ENCODE results near the gene SLC28A3. TPM values are rescaled to one million over a fixed set of nuclear protein-coding genes. Genes with fewer than 3 reads are reported as not detected.

The SLC28A3 gene
- total and polyA plus RNA-seq, 4 experiments from 2014 or later = not detected

GRCh38 chr9:84270847-84271530 lies 69.6 kb downstream of the SLC28A3 start:
- no peak for DNase-seq
- Histone ChIP-seq H3K9me3 (ENCODE audit: control insufficient read depth in 1 of 2, low read length in 2 of 2) (no peaks in the 10 kb centered on the region), H3K27ac (ENCODE audit: low read depth, low read length) (no peak overlapping the region), H3K27me3 (ENCODE audit: insufficient read depth, low read length) (no peaks in the 10 kb centered on the region), H3K4me1 (ENCODE audit: insufficient read depth, low read length) (peaks cover 3% of the 10 kb centered on the region), H3K4me3 (ENCODE audit: low read length in 2 of 2) (no peak overlapping the region), H3K36me3 (ENCODE audit: insufficient read depth, low read length) (no peaks in the 10 kb centered on the region)
- H3K36me3 Mint-ChIP-seq = no peaks in the 10 kb centered on the region
- H3K9me3 Mint-ChIP-seq = no peaks in the 10 kb centered on the region
- peaks cover 9 to 16% of the 10 kb centered on the region in 2 donors for H3K27me3 Mint-ChIP-seq
- POLR2A ChIA-PET (ENCODE audit: partially characterized antibody) = no interaction called here
- no peak overlapping the region for H3K27ac Mint-ChIP-seq
- intact Hi-C loops (cut with micrococcal nuclease) = no loop called here
- CTCF ChIA-PET (ENCODE audit: partially characterized antibody) = interaction anchor here (2.3 kb wide), 1 partner anchor 10 kb away, joined by 9 read pairs; no protein-coding TSS in a partner anchor
- H3K4me3 Mint-ChIP-seq = peak overlapping the region in 5 of 8 donors; percentile 7 to 55 (median 23)
- H3K4me1 Mint-ChIP-seq = peaks cover 4 to 12% (median 7%) of the 10 kb centered on the region in 4 donors

- H3K27me3 Mint-ChIP-seq = peaks cover 1 to 6% of the 10 kb centered on the region in 2 donors
- ChIA-PET POLR2A (ENCODE audit: partially characterized antibody) (no interaction called here), CTCF (ENCODE audit: partially characterized antibody) (interaction anchor here (1.1 to 1.6 kb wide), 2 partner anchors 15 to 50 kb away, joined by 3 read pairs; no protein-coding TSS in a partner anchor)
- no peaks in the 10 kb centered on the region for H3K27me3 ChIP-seq (ENCODE audit: insufficient read depth, low read length)
- no peak overlapping the region for H3K27ac ChIP-seq (ENCODE audit: low read depth, low read length)
- H3K36me3 ChIP-seq (ENCODE audit: insufficient read depth, low read length) = no peaks in the 10 kb centered on the region
- peak overlapping the region in 6 of 8 donors; percentile 12 to 68 (median 46) for H3K4me3 Mint-ChIP-seq
- intact Hi-C loops (cut with micrococcal nuclease) = no loop called here
- H3K9me3 Mint-ChIP-seq = no peaks in the 10 kb centered on the region
- no peak overlapping the region for H3K4me3 ChIP-seq (ENCODE audit: low read length in 2 of 2)
- peaks cover 3 to 7% (median 6%) of the 10 kb centered on the region in 4 donors for H3K4me1 Mint-ChIP-seq
- peak overlapping the region in 4 of 7 donors; percentile 13 to 91 (median 64) for H3K27ac Mint-ChIP-seq
- no peaks in the 10 kb centered on the region for H3K36me3 Mint-ChIP-seq
- no peaks in the 10 kb centered on the region for H3K9me3 ChIP-seq (ENCODE audit: control insufficient read depth in 1 of 2, low read length in 2 of 2)
- H3K4me1 ChIP-seq (ENCODE audit: insufficient read depth, low read length) = peaks cover 4% of the 10 kb centered on the region
- no peak for DNase-seq
Observed at GRCh38 chr9:84266087-84266561, 74.4 kb downstream of the SLC28A3 start.

GRCh38 chr9:84264307-84265029 lies 76.1 kb downstream of the SLC28A3 start:
- ChIA-PET CTCF (ENCODE audit: partially characterized antibody) (interaction anchor here (1.2 to 2.1 kb wide), 4 partner anchors 9 to 328 kb away, joined by 3 to 12 read pairs (median 8); no protein-coding TSS in a partner anchor), POLR2A (ENCODE audit: partially characterized antibody) (no interaction called here)
- peaks cover 2 to 4% of the 10 kb centered on the region in 2 donors for H3K27me3 Mint-ChIP-seq
- H3K4me3 ChIP-seq (ENCODE audit: low read length in 2 of 2) = no peak overlapping the region
- peaks cover 5 to 9% (median 6%) of the 10 kb centered on the region in 4 donors for H3K4me1 Mint-ChIP-seq
- H3K4me1 ChIP-seq (ENCODE audit: insufficient read depth, low read length) = peaks cover 4% of the 10 kb centered on the region
- H3K27ac ChIP-seq (ENCODE audit: low read depth, low read length) = no peak overlapping the region
- H3K9me3 ChIP-seq (ENCODE audit: control insufficient read depth in 1 of 2, low read length in 2 of 2) = no peaks in the 10 kb centered on the region
- H3K27me3 ChIP-seq (ENCODE audit: insufficient read depth, low read length) = no peaks in the 10 kb centered on the region
- intact Hi-C loops (cut with micrococcal nuclease) = no loop called here
- H3K9me3 Mint-ChIP-seq = no peaks in the 10 kb centered on the region
- no peak for DNase-seq
- no peaks in the 10 kb centered on the region for H3K36me3 Mint-ChIP-seq
- no peaks in the 10 kb centered on the region for H3K36me3 ChIP-seq (ENCODE audit: insufficient read depth, low read length)
- no peak overlapping the region for H3K4me3 Mint-ChIP-seq
- H3K27ac Mint-ChIP-seq = peak overlapping the region in 1 of 7 donors; percentile 47

GRCh38 chr9:84261070-84261746 lies 79.3 kb downstream of the SLC28A3 start:
- POLR2A ChIA-PET (ENCODE audit: partially characterized antibody) = interaction anchor here (1.2 kb wide), 1 partner anchor 281 kb away, joined by 3 read pairs; the partner anchor contains the start of gene HNRNPK
- peaks cover 4 to 8% (median 4%) of the 10 kb centered on the region in 4 donors for H3K4me1 Mint-ChIP-seq
- Histone ChIP-seq H3K4me1 (ENCODE audit: insufficient read depth, low read length) (peaks cover 3% of the 10 kb centered on the region), H3K9me3 (ENCODE audit: control insufficient read depth in 1 of 2, low read length in 2 of 2) (no peaks in the 10 kb centered on the region), H3K36me3 (ENCODE audit: insufficient read depth, low read length) (no peaks in the 10 kb centered on the region), H3K4me3 (ENCODE audit: low read length in 2 of 2) (no peak overlapping the region), H3K27ac (ENCODE audit: low read depth, low read length) (no peak overlapping the region), H3K27me3 (ENCODE audit: insufficient read depth, low read length) (no peaks in the 10 kb centered on the region)
- H3K9me3 Mint-ChIP-seq = no peaks in the 10 kb centered on the region
- intact Hi-C loops (cut with micrococcal nuclease) = loop anchor here (1.0 kb wide), 1 partner anchor 54 kb away; no protein-coding TSS in a partner anchor
- peak in 4 of 5 donors; percentile 25 to 45 (median 33) for DNase-seq
- no peaks in the 10 kb centered on the region for H3K36me3 Mint-ChIP-seq
- peak overlapping the region in 6 of 8 donors; percentile 41 to 68 (median 55) for H3K4me3 Mint-ChIP-seq
- CTCF ChIA-PET (ENCODE audit: partially characterized antibody) = interaction anchor here (0.7 to 3.6 kb wide), 17 partner anchors 9 to 640 kb away, joined by 3 to 23 read pairs (median 3); no protein-coding TSS in a partner anchor
- peaks cover 2 to 7% of the 10 kb centered on the region in 2 donors for H3K27me3 Mint-ChIP-seq
- H3K27ac Mint-ChIP-seq = peak overlapping the region in 1 of 7 donors; percentile 7

GRCh38 chr9:84258371-84258770 lies 82.2 kb downstream of the SLC28A3 start:
- Histone ChIP-seq H3K4me3 (ENCODE audit: low read length in 2 of 2) (no peak overlapping the region), H3K36me3 (ENCODE audit: insufficient read depth, low read length) (no peaks in the 10 kb centered on the region), H3K27ac (ENCODE audit: low read depth, low read length) (no peak overlapping the region), H3K9me3 (ENCODE audit: control insufficient read depth in 1 of 2, low read length in 2 of 2) (no peaks in the 10 kb centered on the region), H3K27me3 (ENCODE audit: insufficient read depth, low read length) (no peaks in the 10 kb centered on the region), H3K4me1 (ENCODE audit: insufficient read depth, low read length) (no peaks in the 10 kb centered on the region)
- peaks cover 0 to 3% (median 1%) of the 10 kb centered on the region in 4 donors for H3K4me1 Mint-ChIP-seq
- no peak overlapping the region for H3K27ac Mint-ChIP-seq
- H3K27me3 Mint-ChIP-seq = peaks cover 2 to 10% of the 10 kb centered on the region in 2 donors
- no peak overlapping the region for H3K4me3 Mint-ChIP-seq
- CTCF ChIA-PET (ENCODE audit: partially characterized antibody) = interaction anchor here (0.6 to 3.6 kb wide), 2 partner anchors 296 to 321 kb away, joined by 3 to 21 read pairs; no protein-coding TSS in a partner anchor
- intact Hi-C loops (cut with micrococcal nuclease) = no loop called here
- no peaks in the 10 kb centered on the region for H3K9me3 Mint-ChIP-seq
- POLR2A ChIA-PET (ENCODE audit: partially characterized antibody) = no interaction called here
- H3K36me3 Mint-ChIP-seq = no peaks in the 10 kb centered on the region
- DNase-seq = no peak

- Mint-ChIP-seq H3K27ac (no peak overlapping the region), H3K4me1 (no peaks in the 10 kb centered on the region), H3K9me3 (no peaks in the 10 kb centered on the region), H3K36me3 (no peaks in the 10 kb centered on the region), H3K4me3 (no peak overlapping the region), H3K27me3 (peaks cover 1 to 10% of the 10 kb centered on the region in 2 donors)
- Histone ChIP-seq H3K4me1 (ENCODE audit: insufficient read depth, low read length) (no peaks in the 10 kb centered on the region), H3K4me3 (ENCODE audit: low read length in 2 of 2) (no peak overlapping the region), H3K27me3 (ENCODE audit: insufficient read depth, low read length) (no peaks in the 10 kb centered on the region), H3K36me3 (ENCODE audit: insufficient read depth, low read length) (no peaks in the 10 kb centered on the region), H3K9me3 (ENCODE audit: control insufficient read depth in 1 of 2, low read length in 2 of 2) (no peaks in the 10 kb centered on the region), H3K27ac (ENCODE audit: low read depth, low read length) (no peak overlapping the region)
- no peak for DNase-seq
- ChIA-PET CTCF (ENCODE audit: partially characterized antibody) (interaction anchor here (0.8 kb wide), 1 partner anchor 9 kb away, joined by 3 read pairs; no protein-coding TSS in a partner anchor), POLR2A (ENCODE audit: partially characterized antibody) (no interaction called here)
- intact Hi-C loops (cut with micrococcal nuclease) = no loop called here
Observed at GRCh38 chr9:84255696-84256095, 84.9 kb downstream of the SLC28A3 start.
